Measurements from ENCODE around the gene ADCY1. TPM values are rescaled to one million over a fixed set of nuclear protein-coding genes. Genes with fewer than 3 reads are reported as not detected.

The ADCY1 gene
- total RNA-seq, 3 donors from 2014 or later (not counting 1 experiment from before 2014, with no cell fraction given) = 0.02 to 0.15 TPM; not detected in 1

DNA sequence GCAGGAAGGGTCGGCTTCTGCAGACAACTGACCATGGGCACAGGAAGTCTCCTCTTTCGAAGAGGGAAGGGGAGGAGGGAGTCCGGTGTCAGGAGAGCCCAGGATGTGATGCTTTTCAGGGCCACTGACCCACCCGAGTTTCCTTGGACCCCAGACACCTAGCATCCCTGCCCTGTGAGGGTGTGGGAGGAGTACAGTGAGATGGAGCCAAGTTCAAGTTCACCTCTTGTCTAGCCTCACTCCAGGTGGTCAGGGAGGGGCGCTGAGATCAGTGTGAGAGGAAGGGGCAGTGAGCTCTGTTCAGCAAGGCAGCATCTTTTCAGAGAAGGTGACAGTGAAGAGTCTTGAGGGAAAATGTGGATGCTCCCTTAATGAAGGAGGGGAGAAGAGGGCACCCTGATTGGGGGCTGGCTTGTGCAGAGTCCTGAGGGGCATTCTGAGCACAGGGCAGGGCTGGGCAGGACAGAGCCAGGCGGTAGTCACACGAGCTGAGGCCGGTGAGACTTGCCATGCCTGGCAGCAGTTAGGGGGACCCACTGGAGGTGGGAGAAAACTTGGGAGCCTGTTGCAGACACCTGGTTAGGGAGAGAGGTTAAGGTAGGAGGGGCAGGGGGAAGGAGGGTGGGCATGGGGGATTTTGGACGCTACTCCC lies 49.7 kb downstream of the ADCY1 start:
- peaks cover 5% of the 10 kb centered on the region in 2 donors for H3K9me3 Mint-ChIP-seq
- ATAC-seq = no peak
- H3K4me3 Mint-ChIP-seq = no peak overlapping the region
- H3K9me3 ChIP-seq (ENCODE audit: control insufficient read depth, insufficient read depth, low read length) = peaks cover 3% of the 10 kb centered on the region
- TF ChIP-seq, protein P1, sequence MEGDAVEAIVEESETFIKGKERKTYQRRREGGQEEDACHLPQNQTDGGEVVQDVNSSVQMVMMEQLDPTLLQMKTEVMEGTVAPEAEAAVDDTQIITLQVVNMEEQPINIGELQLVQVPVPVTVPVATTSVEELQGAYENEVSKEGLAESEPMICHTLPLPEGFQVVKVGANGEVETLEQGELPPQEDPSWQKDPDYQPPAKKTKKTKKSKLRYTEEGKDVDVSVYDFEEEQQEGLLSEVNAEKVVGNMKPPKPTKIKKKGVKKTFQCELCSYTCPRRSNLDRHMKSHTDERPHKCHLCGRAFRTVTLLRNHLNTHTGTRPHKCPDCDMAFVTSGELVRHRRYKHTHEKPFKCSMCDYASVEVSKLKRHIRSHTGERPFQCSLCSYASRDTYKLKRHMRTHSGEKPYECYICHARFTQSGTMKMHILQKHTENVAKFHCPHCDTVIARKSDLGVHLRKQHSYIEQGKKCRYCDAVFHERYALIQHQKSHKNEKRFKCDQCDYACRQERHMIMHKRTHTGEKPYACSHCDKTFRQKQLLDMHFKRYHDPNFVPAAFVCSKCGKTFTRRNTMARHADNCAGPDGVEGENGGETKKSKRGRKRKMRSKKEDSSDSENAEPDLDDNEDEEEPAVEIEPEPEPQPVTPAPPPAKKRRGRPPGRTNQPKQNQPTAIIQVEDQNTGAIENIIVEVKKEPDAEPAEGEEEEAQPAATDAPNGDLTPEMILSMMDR (IDR thresholded peaks at IDR 0.05) = no peak
- no peaks in the 10 kb centered on the region for H3K4me1 Mint-ChIP-seq
- no peak overlapping the region for H3K27ac ChIP-seq (ENCODE audit: low read length)
- H3K36me3 Mint-ChIP-seq = no peaks in the 10 kb centered on the region
- no peaks in the 10 kb centered on the region for H3K36me3 ChIP-seq (ENCODE audit: control insufficient read depth, insufficient read depth, low read length)
- H3K27ac Mint-ChIP-seq = no peak overlapping the region
- H3K4me1 ChIP-seq (ENCODE audit: control insufficient read depth, insufficient read depth, low read length) = no peaks in the 10 kb centered on the region
- intact Hi-C loops (cut with micrococcal nuclease) = no loop called here
- H3K27me3 Mint-ChIP-seq (ENCODE audit: low read depth in 2 of 2) = peaks cover 0 to 2% of the 10 kb centered on the region in 2 donors
- 76% methylated on average over 9 of the region's 9 CpGs for WGBS (ENCODE audit: insufficient coverage)
- no peak overlapping the region for H3K4me3 ChIP-seq (ENCODE audit: low read length)
- no peaks in the 10 kb centered on the region for H3K27me3 ChIP-seq (ENCODE audit: control insufficient read depth, insufficient read depth, low read length)
- no peak for DNase-seq

DNA sequence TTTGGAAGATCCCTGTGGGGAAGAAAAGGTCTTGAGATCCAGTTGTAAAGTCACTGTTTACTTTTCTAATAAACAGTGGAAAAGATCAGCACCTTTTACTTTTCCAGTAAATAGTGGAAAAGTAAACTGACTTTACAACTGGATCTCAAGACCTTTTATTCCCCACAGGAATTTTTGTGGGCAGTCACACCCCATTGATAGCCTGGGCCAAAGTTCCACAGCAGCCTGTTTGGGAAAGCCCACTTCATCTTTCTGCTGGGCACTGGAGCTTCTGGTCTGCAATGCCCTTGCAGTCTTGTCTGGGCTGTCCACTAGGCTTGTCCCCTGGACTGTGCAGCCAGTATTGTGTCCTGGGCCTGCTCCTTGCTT lies 50.2 kb downstream of the ADCY1 start:
- no peaks in the 10 kb centered on the region for H3K27me3 ChIP-seq (ENCODE audit: control insufficient read depth, insufficient read depth, low read length)
- H3K36me3 ChIP-seq (ENCODE audit: control insufficient read depth, insufficient read depth, low read length) = no peaks in the 10 kb centered on the region
- H3K9me3 ChIP-seq (ENCODE audit: control insufficient read depth, insufficient read depth, low read length) = peaks cover 3% of the 10 kb centered on the region
- Mint-ChIP-seq H3K4me3 (no peak overlapping the region), H3K27ac (no peak overlapping the region), H3K36me3 (no peaks in the 10 kb centered on the region), H3K9me3 (peaks cover 3% of the 10 kb centered on the region in 2 donors), H3K27me3 (ENCODE audit: low read depth in 2 of 2) (peaks cover 0 to 2% of the 10 kb centered on the region in 2 donors), H3K4me1 (no peaks in the 10 kb centered on the region)
- DNase-seq (no peak), ATAC-seq (no peak)
- TF ChIP-seq, protein P1 (IDR thresholded peaks at IDR 0.05) = no peak
- no peak overlapping the region for H3K27ac ChIP-seq (ENCODE audit: low read length)
- no peaks in the 10 kb centered on the region for H3K4me1 ChIP-seq (ENCODE audit: control insufficient read depth, insufficient read depth, low read length)
- no peak overlapping the region for H3K4me3 ChIP-seq (ENCODE audit: low read length)
- intact Hi-C loops (cut with micrococcal nuclease) = no loop called here

GRCh38 chr7:45625067-45625466 lies 50.9 kb downstream of the ADCY1 start:
- no peak overlapping the region for H3K4me3 Mint-ChIP-seq
- Histone ChIP-seq H3K27ac (ENCODE audit: low read length) (no peak overlapping the region), H3K27me3 (ENCODE audit: control insufficient read depth, insufficient read depth, low read length) (no peaks in the 10 kb centered on the region), H3K4me3 (ENCODE audit: low read length) (no peak overlapping the region), H3K9me3 (ENCODE audit: control insufficient read depth, insufficient read depth, low read length) (peaks cover 3% of the 10 kb centered on the region), H3K4me1 (ENCODE audit: control insufficient read depth, insufficient read depth, low read length) (no peaks in the 10 kb centered on the region), H3K36me3 (ENCODE audit: control insufficient read depth, insufficient read depth, low read length) (no peaks in the 10 kb centered on the region)
- H3K36me3 Mint-ChIP-seq = no peaks in the 10 kb centered on the region
- H3K9me3 Mint-ChIP-seq = peaks cover 3 to 5% of the 10 kb centered on the region in 2 donors
- no peak overlapping the region for H3K27ac Mint-ChIP-seq
- no peak for ATAC-seq
- H3K4me1 Mint-ChIP-seq = no peaks in the 10 kb centered on the region
- DNase-seq = no peak
- TF ChIP-seq, protein P1 (IDR thresholded peaks at IDR 0.05) = no peak
- WGBS (ENCODE audit: insufficient coverage) = 92% methylated on average over 7 of the region's 7 CpGs
- intact Hi-C loops (cut with micrococcal nuclease) = no loop called here
- H3K27me3 Mint-ChIP-seq (ENCODE audit: low read depth in 2 of 2) = peaks cover 0 to 2% of the 10 kb centered on the region in 2 donors
